Measurements from ENCODE around the gene AMACR. TPM values are rescaled to one million over a fixed set of nuclear protein-coding genes. Genes with fewer than 3 reads are reported as not detected.

AMACR gene
- total RNA-seq, 1 donor from 2014 or later = 9.0 TPM

- Mint-ChIP-seq H3K27me3 (ENCODE audit: unreplicated experiment) (no peaks in the 10 kb centered on the region), H3K36me3 (ENCODE audit: unreplicated experiment) (no peaks in the 10 kb centered on the region), H3K9me3 (ENCODE audit: unreplicated experiment) (peaks cover 2% of the 10 kb centered on the region), H3K27ac (ENCODE audit: unreplicated experiment) (no peak overlapping the region), H3K4me1 (ENCODE audit: low read depth, unreplicated experiment) (peaks cover 9% of the 10 kb centered on the region), H3K4me3 (ENCODE audit: unreplicated experiment) (no peak overlapping the region)
- no peak for DNase-seq
- TF ChIP-seq CTCF (IDR thresholded peaks at IDR 0.05; ENCODE audit: partially characterized antibody, unreplicated experiment) = no peak
Observed at GRCh38 chr5:33944543-33945132, 63.2 kb downstream of the AMACR start.

- Mint-ChIP-seq H3K9me3 (ENCODE audit: unreplicated experiment) (peaks cover 5% of the 10 kb centered on the region), H3K27me3 (ENCODE audit: unreplicated experiment) (peaks cover 3% of the 10 kb centered on the region), H3K4me1 (ENCODE audit: low read depth, unreplicated experiment) (peaks cover 13% of the 10 kb centered on the region), H3K27ac (ENCODE audit: unreplicated experiment) (no peak overlapping the region), H3K4me3 (ENCODE audit: unreplicated experiment) (peak overlapping the region; percentile 23), H3K36me3 (ENCODE audit: unreplicated experiment) (no peaks in the 10 kb centered on the region)
- no peak for DNase-seq
- TF ChIP-seq CTCF (IDR thresholded peaks at IDR 0.05; ENCODE audit: partially characterized antibody, unreplicated experiment) = no peak
Observed at GRCh38 chr5:33941090-33941489, 66.8 kb downstream of the AMACR start.

- peaks cover 17% of the 10 kb centered on the region for H3K4me1 Mint-ChIP-seq (ENCODE audit: low read depth, unreplicated experiment)
- no peak for TF ChIP-seq CTCF (IDR thresholded peaks at IDR 0.05; ENCODE audit: partially characterized antibody, unreplicated experiment)
- no peaks in the 10 kb centered on the region for H3K36me3 Mint-ChIP-seq (ENCODE audit: unreplicated experiment)
- H3K27me3 Mint-ChIP-seq (ENCODE audit: unreplicated experiment) = peaks cover 7% of the 10 kb centered on the region
- peaks cover 6% of the 10 kb centered on the region for H3K9me3 Mint-ChIP-seq (ENCODE audit: unreplicated experiment)
- no peak for DNase-seq
- no peak overlapping the region for H3K4me3 Mint-ChIP-seq (ENCODE audit: unreplicated experiment)
- no peak overlapping the region for H3K27ac Mint-ChIP-seq (ENCODE audit: unreplicated experiment)
Observed at GRCh38 chr5:33939556-33940262, 68.1 kb downstream of the AMACR start.

- Mint-ChIP-seq H3K36me3 (ENCODE audit: unreplicated experiment) (no peaks in the 10 kb centered on the region), H3K4me3 (ENCODE audit: unreplicated experiment) (no peak overlapping the region), H3K9me3 (ENCODE audit: unreplicated experiment) (peaks cover 6% of the 10 kb centered on the region), H3K4me1 (ENCODE audit: low read depth, unreplicated experiment) (peaks cover 17% of the 10 kb centered on the region), H3K27me3 (ENCODE audit: unreplicated experiment) (peaks cover 7% of the 10 kb centered on the region), H3K27ac (ENCODE audit: unreplicated experiment) (no peak overlapping the region)
- DNase-seq = no peak
- TF ChIP-seq CTCF (IDR thresholded peaks at IDR 0.05; ENCODE audit: partially characterized antibody, unreplicated experiment) = no peak
Observed at GRCh38 chr5:33938881-33939280, 69.0 kb downstream of the AMACR start.

- no peak for TF ChIP-seq CTCF (IDR thresholded peaks at IDR 0.05; ENCODE audit: partially characterized antibody, unreplicated experiment)
- no peak for DNase-seq
- Mint-ChIP-seq H3K36me3 (ENCODE audit: unreplicated experiment) (no peaks in the 10 kb centered on the region), H3K9me3 (ENCODE audit: unreplicated experiment) (peaks cover 6% of the 10 kb centered on the region), H3K4me3 (ENCODE audit: unreplicated experiment) (no peak overlapping the region), H3K27me3 (ENCODE audit: unreplicated experiment) (peaks cover 7% of the 10 kb centered on the region), H3K27ac (ENCODE audit: unreplicated experiment) (no peak overlapping the region), H3K4me1 (ENCODE audit: low read depth, unreplicated experiment) (peaks cover 17% of the 10 kb centered on the region)
Observed at GRCh38 chr5:33938507-33938796, 69.4 kb downstream of the AMACR start.

Measured in glutamatergic neuron (in vitro differentiated cells).